Muscle layer of duodenum (tissue), 2 donors: ENCODE results near the gene BRD1.

Source experiments
- H3K27ac ChIP-seq: one replicate; pipeline ENCODE4 v1.7.0; 2013; ENCODE audit warnings: mild to moderate bottlenecking, low read length
- H3K27me3 ChIP-seq: one replicate; pipeline ENCODE4 v1.7.0; 2013; ENCODE audit warnings: low read depth, mild to moderate bottlenecking, control low read depth, low read length
- H3K36me3 ChIP-seq, 2 donors: one replicate each; pipeline ENCODE4 v1.7.0; 2013; ENCODE audit warnings: low read length in 2 of 2, control low read depth in 1 of 2, mild to moderate bottlenecking in 1 of 2; ENCODE audit not compliant: insufficient read depth in 2 of 2, control insufficient read depth in 1 of 2
- H3K4me1 ChIP-seq, 2 donors: one replicate each; pipeline ENCODE4 v1.7.0; 2013; ENCODE audit warnings: low read length in 2 of 2, mild to moderate bottlenecking in 2 of 2, control low read depth in 1 of 2, moderate library complexity in 1 of 2; ENCODE audit not compliant: insufficient read depth in 2 of 2, control insufficient read depth in 1 of 2
- H3K4me3 ChIP-seq, 2 donors: one replicate each; pipeline ENCODE4 v1.7.0; 2013; ENCODE audit warnings: low read length in 2 of 2, low read depth in 1 of 2, mild to moderate bottlenecking in 1 of 2
- H3K9me3 ChIP-seq, 2 donors: one replicate each; pipeline ENCODE4 v1.7.0; 2013; ENCODE audit warnings: low read length in 2 of 2, control low read depth in 1 of 2, mild to moderate bottlenecking in 1 of 2; ENCODE audit not compliant: control insufficient read depth in 1 of 2
- donor health status: healthy.

Gene BRD1

GRCh38 chr22:49807780-49808708 is 19.6 kb downstream of the BRD1 start:
- H3K4me1 ChIP-seq, result peaks cover 0 to 28% of the 10 kb centered on the region in 2 donors
- H3K27me3 ChIP-seq, result no peaks in the 10 kb centered on the region
- H3K27ac ChIP-seq, result no peak overlapping the region
- H3K4me3 ChIP-seq, result no peak overlapping the region
- peaks cover 5 to 11% of the 10 kb centered on the region in 2 donors for H3K36me3 ChIP-seq
- no peaks in the 10 kb centered on the region for H3K9me3 ChIP-seq

- no peak overlapping the region for H3K4me3 ChIP-seq
- H3K9me3 ChIP-seq, result no peaks in the 10 kb centered on the region
- no peak overlapping the region for H3K27ac ChIP-seq
- peaks cover 11 to 17% of the 10 kb centered on the region in 2 donors for H3K36me3 ChIP-seq
- H3K4me1 ChIP-seq, result peaks cover 0 to 28% of the 10 kb centered on the region in 2 donors
- no peaks in the 10 kb centered on the region for H3K27me3 ChIP-seq
Observed at GRCh38 chr22:49807129-49807528, 20.5 kb downstream of the BRD1 start.

GRCh38 chr22:49803737-49804375 is 23.8 kb downstream of the BRD1 start:
- Histone ChIP-seq H3K4me3 (no peak overlapping the region), H3K27me3 (no peaks in the 10 kb centered on the region), H3K36me3 (peaks cover 11 to 30% of the 10 kb centered on the region in 2 donors), H3K27ac (no peak overlapping the region), H3K9me3 (no peaks in the 10 kb centered on the region), H3K4me1 (peaks cover 0 to 27% of the 10 kb centered on the region in 2 donors)

- Histone ChIP-seq H3K27ac (no peak overlapping the region), H3K4me3 (no peak overlapping the region), H3K9me3 (no peaks in the 10 kb centered on the region), H3K4me1 (peaks cover 0 to 24% of the 10 kb centered on the region in 2 donors), H3K27me3 (no peaks in the 10 kb centered on the region), H3K36me3 (peaks cover 11 to 37% of the 10 kb centered on the region in 2 donors)
Observed at GRCh38 chr22:49803134-49803533, 24.5 kb downstream of the BRD1 start.

- H3K4me1 ChIP-seq, result peaks cover 0 to 19% of the 10 kb centered on the region in 2 donors
- no peak overlapping the region for H3K27ac ChIP-seq
- no peaks in the 10 kb centered on the region for H3K9me3 ChIP-seq
- H3K4me3 ChIP-seq, result no peak overlapping the region
- no peaks in the 10 kb centered on the region for H3K27me3 ChIP-seq
- H3K36me3 ChIP-seq, result peaks cover 26 to 54% of the 10 kb centered on the region in 2 donors
Observed at GRCh38 chr22:49801391-49802060, 26.1 kb downstream of the BRD1 start.

GRCh38 chr22:49800408-49801238 is 27.1 kb downstream of the BRD1 start:
- Histone ChIP-seq H3K27me3 (no peaks in the 10 kb centered on the region), H3K4me3 (no peak overlapping the region), H3K4me1 (peaks cover 0 to 19% of the 10 kb centered on the region in 2 donors), H3K9me3 (no peaks in the 10 kb centered on the region), H3K27ac (no peak overlapping the region), H3K36me3 (peaks cover 30 to 58% of the 10 kb centered on the region in 2 donors)

- Histone ChIP-seq H3K4me1 (peaks cover 0 to 19% of the 10 kb centered on the region in 2 donors), H3K36me3 (peaks cover 39 to 68% of the 10 kb centered on the region in 2 donors), H3K27me3 (no peaks in the 10 kb centered on the region), H3K4me3 (no peak overlapping the region), H3K9me3 (no peaks in the 10 kb centered on the region), H3K27ac (no peak overlapping the region)
Observed at GRCh38 chr22:49799431-49800075, 28.1 kb downstream of the BRD1 start.

GRCh38 chr22:49798486-49799151 is 29.1 kb downstream of the BRD1 start:
- Histone ChIP-seq H3K36me3 (peaks cover 49 to 72% of the 10 kb centered on the region in 2 donors), H3K27ac (no peak overlapping the region), H3K4me1 (peaks cover 0 to 24% of the 10 kb centered on the region in 2 donors), H3K9me3 (no peaks in the 10 kb centered on the region), H3K27me3 (no peaks in the 10 kb centered on the region), H3K4me3 (no peak overlapping the region)

GRCh38 chr22:49797706-49798105 is 30.0 kb downstream of the BRD1 start:
- Histone ChIP-seq H3K4me1 (peaks cover 0 to 33% of the 10 kb centered on the region in 2 donors), H3K9me3 (no peaks in the 10 kb centered on the region), H3K4me3 (no peak overlapping the region), H3K27ac (no peak overlapping the region), H3K36me3 (peaks cover 49 to 72% of the 10 kb centered on the region in 2 donors), H3K27me3 (no peaks in the 10 kb centered on the region)
